K562 (cell line): ENCODE measurements around the gene SDS. TPM values are rescaled to one million over a fixed set of nuclear protein-coding genes. Genes with fewer than 3 reads are reported as not detected.

Source experiments
- HDAC2 ChIP-seq: fragments of 450-650 bp; IDR thresholded peaks from 2 replicates; pipeline ENCODE4 v1.6.1; 2016; ENCODE audit warnings: mild to moderate bottlenecking
- NR2C2 ChIP-seq, 2 experiments: fragments of 200-800 bp in 1 of 2; sonication (Bioruptor generic) in 1 of 2; sonication (generic) in 1 of 2; formaldehyde crosslinking in 1 of 2; IDR thresholded peaks; 2 replicates each; pipeline versions ENCODE4 v1.6.1 to v1.8.0; 2016 to 2022; ENCODE audit warnings: mild to moderate bottlenecking in 1 of 2, missing compliant biosample characterization in 1 of 2, missing genetic modification characterization in 1 of 2, missing genetic modification reagents in 1 of 2
- POLR2H ChIP-seq: IDR thresholded peaks from 2 replicates; pipeline ENCODE4 v1.6.1; 2016; ENCODE audit warnings: missing genetic modification characterization, low read depth, mild to moderate bottlenecking, control low read depth, missing compliant biosample characterization, moderate library complexity
- ZNF695 ChIP-seq: fragments of 450-650 bp; formaldehyde crosslinking; IDR thresholded peaks from 2 replicates; pipeline ENCODE4 v1.4.0; 2020; ENCODE audit warnings: mild to moderate bottlenecking, moderate library complexity
- polyA plus RNA-seq, 8 experiments: library from polyadenylated mRNA; depleted of rRNA in 4 of 8; stranded (reverse) in 5 of 8; unstranded in 3 of 8; fragments of >200 nt; fragmentation: Nextera tagmentation in 2 of 8; fragmentation: Illumina TruSeq in 1 of 8; extraction: Ambion mirVana in 2 of 8; extraction: Trizol in 1 of 8; gene quantifications; 2 replicates each; pipeline versions ENCODE4 v1.2.1 to v1.2.3, GENCODE V29; 2011 to 2014; ENCODE audit warnings: inconsistent platforms in 1 of 8, missing spikeins in 1 of 8
- total RNA-seq, 7 experiments: library from RNA; depleted of rRNA in 6 of 7; stranded (reverse); fragments of >200 nt in 6 of 7; fragmentation: Illumina TruSeq in 2 of 7; extraction: Trizol in 2 of 7; gene quantifications; 2 replicates each; pipeline versions ENCODE4 v1.2.1 to v1.2.3, GENCODE V29; 2011 to 2021; ENCODE audit warnings: low replicate concordance in 1 of 7
- TF ChIP-seq, protein P1 (sequence below): sonication (generic); formaldehyde crosslinking; IDR thresholded peaks from 2 replicates; pipeline ENCODE4 v1.8.0; 2022; ENCODE audit warnings: mild to moderate bottlenecking, missing genetic modification reagents
- TF ChIP-seq, protein P2 (sequence below): fragments of 450-650 bp; IDR thresholded peaks from 2 replicates; pipeline ENCODE4 v1.6.1; 2016; ENCODE audit warnings: borderline replicate concordance

Gene SDS
- total and polyA plus RNA-seq, 9 of the 15 experiments (the other 6 are each of a cell fraction or from before 2014, with no cell fraction given) = 0.07 to 1.1 (median 0.12) TPM; not detected in 1

- TF ChIP-seq, protein P1, sequence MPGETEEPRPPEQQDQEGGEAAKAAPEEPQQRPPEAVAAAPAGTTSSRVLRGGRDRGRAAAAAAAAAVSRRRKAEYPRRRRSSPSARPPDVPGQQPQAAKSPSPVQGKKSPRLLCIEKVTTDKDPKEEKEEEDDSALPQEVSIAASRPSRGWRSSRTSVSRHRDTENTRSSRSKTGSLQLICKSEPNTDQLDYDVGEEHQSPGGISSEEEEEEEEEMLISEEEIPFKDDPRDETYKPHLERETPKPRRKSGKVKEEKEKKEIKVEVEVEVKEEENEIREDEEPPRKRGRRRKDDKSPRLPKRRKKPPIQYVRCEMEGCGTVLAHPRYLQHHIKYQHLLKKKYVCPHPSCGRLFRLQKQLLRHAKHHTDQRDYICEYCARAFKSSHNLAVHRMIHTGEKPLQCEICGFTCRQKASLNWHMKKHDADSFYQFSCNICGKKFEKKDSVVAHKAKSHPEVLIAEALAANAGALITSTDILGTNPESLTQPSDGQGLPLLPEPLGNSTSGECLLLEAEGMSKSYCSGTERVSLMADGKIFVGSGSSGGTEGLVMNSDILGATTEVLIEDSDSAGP (CRISPR knock-in tag) = no peak
- TF ChIP-seq, protein P2, sequence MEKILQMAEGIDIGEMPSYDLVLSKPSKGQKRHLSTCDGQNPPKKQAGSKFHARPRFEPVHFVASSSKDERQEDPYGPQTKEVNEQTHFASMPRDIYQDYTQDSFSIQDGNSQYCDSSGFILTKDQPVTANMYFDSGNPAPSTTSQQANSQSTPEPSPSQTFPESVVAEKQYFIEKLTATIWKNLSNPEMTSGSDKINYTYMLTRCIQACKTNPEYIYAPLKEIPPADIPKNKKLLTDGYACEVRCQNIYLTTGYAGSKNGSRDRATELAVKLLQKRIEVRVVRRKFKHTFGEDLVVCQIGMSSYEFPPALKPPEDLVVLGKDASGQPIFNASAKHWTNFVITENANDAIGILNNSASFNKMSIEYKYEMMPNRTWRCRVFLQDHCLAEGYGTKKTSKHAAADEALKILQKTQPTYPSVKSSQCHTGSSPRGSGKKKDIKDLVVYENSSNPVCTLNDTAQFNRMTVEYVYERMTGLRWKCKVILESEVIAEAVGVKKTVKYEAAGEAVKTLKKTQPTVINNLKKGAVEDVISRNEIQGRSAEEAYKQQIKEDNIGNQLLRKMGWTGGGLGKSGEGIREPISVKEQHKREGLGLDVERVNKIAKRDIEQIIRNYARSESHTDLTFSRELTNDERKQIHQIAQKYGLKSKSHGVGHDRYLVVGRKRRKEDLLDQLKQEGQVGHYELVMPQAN = no peak; the same call in 1 of the 2 replicates
- peak; percentile 80 for TF ChIP-seq HDAC2
- no peak for TF ChIP-seq ZNF695 (CRISPR knock-in tag)
- TF ChIP-seq NR2C2 (CRISPR knock-in tag; IDR thresholded peaks at IDR 0.05) = 0 out of 2 replicates have a peak, but pooled peaks have one; percentile 9
- no peak for TF ChIP-seq NR2C2 (tag; IDR thresholded peaks at IDR 0.05)
- no peak for TF ChIP-seq POLR2H (tag)
Measured at GRCh38 chr12:113424915-113425823, 21.5 kb upstream of the SDS start (continued).
